A549 treated with AZD9567 at 1 μM for 4 hours (cell line): Measurements from ENCODE around the gene ASB8. TPM values are rescaled to one million over a fixed set of nuclear protein-coding genes. Genes with fewer than 3 reads are reported as not detected.

Experiments used
- total RNA-seq: library from RNA; stranded (reverse); fragments of 200-300 nt; extraction: Qiagen RNA extraction; gene quantifications from 5 replicates; pipeline ENCODE4 v1.2.3, GENCODE V29; 2022; ENCODE audit not compliant: insufficient read depth

ASB8 gene
- total RNA-seq = 11.2 to 16.8 TPM (median 12.4 TPM) in 5 replicates

GRCh38 chr12:48157018-48157888 lies at the start of gene ASB8:
ASB8 (minus strand) TSS chr12:48157515; CDS start chr12:48153496, 4,019 bp downstream.

DNA sequence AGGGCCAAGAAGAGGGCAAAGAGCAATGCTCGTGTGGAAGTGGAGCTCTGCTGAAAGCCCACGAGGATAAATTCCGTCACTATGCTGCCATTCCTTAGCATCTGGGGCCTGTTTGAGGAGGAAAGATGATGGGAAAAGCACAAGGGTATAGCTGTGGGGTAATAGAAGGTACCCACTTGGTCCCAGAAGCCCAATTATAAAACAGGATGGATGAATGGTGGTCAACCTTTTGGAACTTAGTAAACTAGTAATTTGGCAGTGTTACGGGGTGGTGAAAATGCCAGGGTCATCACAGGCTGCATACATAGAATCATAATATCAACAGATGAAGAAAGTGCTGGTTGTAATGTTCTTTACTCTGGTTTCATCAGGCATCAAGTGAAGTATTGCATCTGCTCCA lies 45.9 kb upstream of the ASB8 start, which contains the start of gene OR10AD1:
Gene OR10AD1, minus strand, starts transcription at position 101 of the 400 bp plus-strand sequence. Its CDS starts 0 bp downstream, at position 101.

DNA sequence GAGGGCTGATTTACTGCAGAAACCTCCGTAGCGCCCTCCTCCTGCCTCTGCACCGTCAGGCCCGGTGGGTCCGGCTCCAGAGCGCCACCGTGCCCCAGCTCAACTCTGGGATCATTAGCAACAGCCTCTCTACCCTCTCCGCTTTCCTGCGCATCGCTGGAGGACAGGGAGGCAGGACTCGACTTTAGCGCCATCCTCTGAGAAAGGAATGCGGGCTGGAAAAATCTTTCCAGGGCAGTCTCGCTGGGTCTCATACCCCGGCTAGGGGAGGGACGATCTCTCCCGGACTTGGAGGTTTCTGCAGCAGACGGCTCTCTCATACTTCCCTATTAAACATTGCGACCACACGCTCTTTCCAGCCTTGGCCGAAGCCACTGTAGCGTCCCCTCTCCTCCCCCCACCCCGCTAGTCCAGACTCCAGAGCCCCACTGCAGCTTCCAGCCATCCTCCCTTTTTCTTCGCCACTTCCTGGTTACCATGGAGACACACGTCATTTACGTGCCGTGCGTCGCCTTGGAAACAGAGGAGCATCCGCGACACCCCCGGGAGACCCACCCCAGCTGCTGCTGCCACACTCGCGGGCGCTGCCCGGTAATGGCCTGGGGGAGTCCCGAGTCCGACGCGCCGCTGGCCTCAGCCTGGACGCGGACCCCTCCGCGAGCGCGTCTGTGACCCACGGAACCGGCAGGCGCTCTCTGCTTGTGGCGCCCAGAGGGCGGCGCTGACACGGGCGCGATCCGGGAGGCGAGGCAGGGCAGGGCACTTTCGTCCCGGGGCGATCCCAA lies 26.0 kb upstream of the ASB8 start, which contains the start of gene CCDC184:
Gene CCDC184, plus strand, starts transcription at position 554 of the 785 bp plus-strand sequence. CDS start 479 bp downstream, outside the sequence.

GRCh38 chr12:48119078-48119833 lies 38.1 kb downstream of the ASB8 start, which contains the start of gene PFKM:
PFKM (plus strand) TSS chr12:48119364; CDS start chr12:48122775, 3,411 bp downstream.

GRCh38 chr12:48105867-48106680 lies 51.2 kb downstream of the ASB8 start, which contains the start of gene SENP1:
SENP1 (minus strand) TSS chr12:48106079; CDS start chr12:48101472, 4,607 bp downstream.

Other genes starting within 250 kb of the ASB8 start
- gene TMEM106C, start 193.9 kb downstream of the ASB8 start, total RNA-seq = 120 to 193 TPM (median 124 TPM) in 5 replicates
- 0.05 to 0.25 TPM (median 0.09 TPM) in 4 of 5 replicates, not detected in the other for gene COL2A1, start 153.0 kb downstream of the ASB8 start, total RNA-seq
- 9.4 to 15.8 TPM (median 10.5 TPM) in 5 replicates for gene SENP1, start 51.4 kb downstream of the ASB8 start, total RNA-seq
- 24.5 to 30.7 TPM (median 26.6 TPM) in 5 replicates for gene PFKM, start 38.2 kb downstream of the ASB8 start, total RNA-seq
- 2.2 to 3.2 TPM (median 2.8 TPM) in 5 replicates for gene CCDC184, start 26.1 kb upstream of the ASB8 start, total RNA-seq
- gene OR10AD1, start 45.8 kb upstream of the ASB8 start, total RNA-seq = not detected in 5 replicates
- 4.2 to 5.5 TPM (median 5.4 TPM) in 5 replicates for gene ZNF641, start 193.4 kb upstream of the ASB8 start, total RNA-seq